Measurements from ENCODE around the gene ME3.
"Not testable (repeated sequence)": the region's sequence is repeated elsewhere in the genome, so short reads cannot be mapped to it uniquely, and the experiment has no call there.

ME3 gene

DNA sequence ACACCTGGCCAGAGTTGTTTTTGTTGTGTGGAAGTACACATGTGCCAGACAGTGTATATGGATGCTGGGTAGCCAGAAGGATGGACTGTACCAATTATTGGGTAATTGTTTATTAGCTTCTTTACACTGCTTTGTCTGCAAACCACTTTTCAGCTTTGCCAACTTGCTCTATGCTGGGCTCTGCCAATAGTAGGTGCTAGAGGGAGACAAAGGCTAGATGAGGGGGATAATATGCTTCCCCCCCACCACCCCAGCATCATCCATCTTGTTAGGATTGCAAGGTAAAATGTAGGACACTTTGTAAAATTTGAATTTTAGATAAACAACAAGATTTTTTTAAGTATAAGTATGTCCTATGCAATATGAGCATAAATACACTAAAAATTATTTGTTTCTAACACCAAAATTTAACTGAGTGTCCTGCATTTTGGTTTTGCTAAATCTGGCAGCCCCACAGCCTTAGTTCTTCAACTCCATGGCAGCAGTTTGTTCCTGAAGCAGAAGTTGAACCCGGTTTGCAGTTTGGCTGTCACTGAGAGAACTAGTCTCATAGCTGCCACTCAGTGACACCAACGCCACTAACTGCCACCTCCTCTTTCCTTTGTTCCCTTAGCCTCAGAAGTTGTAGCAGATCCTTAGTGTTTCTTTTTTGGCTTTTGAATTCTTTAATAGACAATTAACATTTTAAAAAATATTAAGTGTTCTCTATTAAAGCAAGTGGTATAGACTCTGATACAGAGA lies 219.0 kb downstream of the ME3 start:
- DNase-seq, result no peak

DNA sequence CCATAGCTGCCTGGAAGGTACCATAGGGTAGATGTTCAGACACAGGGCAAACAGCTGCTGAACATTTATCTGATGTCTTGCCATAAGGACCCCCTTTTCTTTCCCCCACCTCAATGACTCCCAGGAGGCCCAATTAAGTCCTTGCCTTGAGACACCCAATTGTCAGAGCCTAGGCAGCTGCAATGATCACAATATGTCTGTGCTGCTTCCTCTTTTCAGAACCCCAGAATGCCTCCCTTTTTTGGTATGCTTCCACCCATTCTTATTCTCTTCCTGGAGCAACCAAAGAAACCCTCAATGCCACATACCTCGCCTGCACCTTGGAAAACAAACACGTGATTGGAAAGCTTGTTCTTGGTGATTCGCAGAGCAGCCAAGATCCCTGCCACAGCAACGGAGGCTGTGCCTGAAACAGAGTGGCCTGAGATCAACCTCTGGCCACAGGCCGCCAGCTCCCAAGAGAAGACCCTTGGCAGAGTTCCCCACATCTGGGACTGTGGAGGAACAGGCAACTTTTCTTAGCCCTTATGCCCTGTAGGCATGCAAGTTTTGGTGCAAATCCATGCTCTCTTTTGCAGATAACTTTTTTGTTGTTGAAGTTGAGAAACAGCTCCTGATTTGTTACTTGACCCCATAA lies 222.3 kb downstream of the ME3 start:
- no peak for DNase-seq

DNA sequence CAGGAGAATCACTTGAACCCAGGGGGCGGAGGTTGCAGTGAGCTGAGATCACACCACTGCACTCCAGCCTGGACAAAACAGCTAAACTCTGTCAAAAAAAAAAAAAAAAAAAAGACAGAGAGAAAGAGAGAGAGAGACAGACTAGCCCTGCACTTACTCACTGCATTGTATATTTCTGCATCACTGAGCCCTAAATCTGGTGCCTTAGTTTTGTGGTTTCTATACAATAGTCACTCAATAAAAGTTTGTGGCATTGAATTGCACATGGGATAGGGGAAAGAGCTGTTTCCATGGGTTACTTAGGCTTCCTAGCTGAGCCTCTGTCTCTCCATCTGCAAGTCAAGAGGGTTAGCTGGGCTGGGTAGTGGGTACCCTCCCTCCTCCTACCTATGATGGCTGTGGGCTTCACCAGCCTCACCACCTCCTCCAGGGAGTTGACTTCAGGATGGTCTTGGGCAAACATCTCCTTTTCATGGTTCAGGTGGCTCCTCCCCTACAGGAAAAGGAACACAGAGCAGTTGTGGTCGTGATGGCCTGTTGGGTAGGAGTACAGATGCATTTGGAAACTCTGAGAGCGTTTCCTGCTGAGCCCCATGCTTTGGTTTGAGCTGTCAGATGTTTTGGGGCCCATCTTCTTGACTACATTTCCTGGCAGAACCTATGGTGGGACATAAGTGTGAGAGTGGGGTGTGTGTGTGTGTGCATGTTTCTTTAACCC lies 224.5 kb downstream of the ME3 start:
- DNase-seq, result no peak

DNA sequence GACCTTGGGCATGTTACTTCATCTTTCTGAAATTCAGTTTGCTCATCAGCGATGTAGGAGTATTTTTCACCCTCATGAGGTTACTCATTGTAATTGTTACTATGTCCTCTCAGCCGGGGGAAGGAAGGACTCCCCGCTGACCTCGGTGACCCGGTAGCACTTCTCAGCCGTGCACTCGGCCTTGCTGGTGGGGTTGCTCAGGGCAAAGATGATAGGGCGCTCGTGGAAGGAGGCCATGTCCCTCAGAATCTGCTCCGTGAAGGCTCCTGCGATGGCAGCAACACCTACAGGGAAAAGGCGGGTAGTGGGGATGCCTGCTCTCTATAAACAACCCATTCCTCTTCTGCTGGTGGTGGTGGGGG lies 225.5 kb downstream of the ME3 start:
- DNase-seq, result no peak

DNA sequence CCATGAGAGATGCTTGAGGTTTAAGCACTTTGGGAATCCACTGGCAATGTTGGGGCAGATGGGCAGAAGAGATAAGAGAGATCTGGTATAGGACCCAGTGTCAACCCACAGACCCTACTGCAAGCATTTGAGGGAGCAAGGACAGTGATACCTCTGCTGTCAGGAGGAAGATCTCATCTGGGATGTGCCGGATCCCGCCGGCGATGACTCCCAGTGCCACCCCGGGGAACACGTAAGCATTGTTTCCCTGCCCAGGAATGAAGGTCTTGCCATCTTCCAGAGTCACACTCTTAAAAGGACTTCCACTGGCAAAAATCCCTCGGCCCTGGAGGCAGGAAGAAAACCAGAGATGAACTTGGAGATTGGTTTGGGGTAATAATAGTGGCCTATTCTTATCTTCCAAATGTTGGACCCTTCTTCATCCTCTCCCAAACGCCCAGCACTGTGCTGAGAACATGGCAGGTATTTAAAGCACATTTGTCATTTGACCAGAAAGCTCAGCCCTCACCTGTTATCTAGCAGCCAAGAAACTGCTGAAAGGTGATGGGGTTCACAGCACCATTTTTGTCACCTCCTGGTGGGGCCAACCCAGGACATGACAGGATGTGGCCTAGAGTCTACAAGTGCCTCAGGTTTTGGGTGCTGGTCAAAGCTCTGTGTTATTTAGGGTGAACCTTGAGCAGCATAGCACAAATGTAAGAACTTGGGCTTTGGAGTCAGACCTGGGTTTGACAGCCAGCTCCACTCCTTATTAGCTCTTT lies 226.1 kb downstream of the ME3 start:
- DNase-seq, result no peak

DNA sequence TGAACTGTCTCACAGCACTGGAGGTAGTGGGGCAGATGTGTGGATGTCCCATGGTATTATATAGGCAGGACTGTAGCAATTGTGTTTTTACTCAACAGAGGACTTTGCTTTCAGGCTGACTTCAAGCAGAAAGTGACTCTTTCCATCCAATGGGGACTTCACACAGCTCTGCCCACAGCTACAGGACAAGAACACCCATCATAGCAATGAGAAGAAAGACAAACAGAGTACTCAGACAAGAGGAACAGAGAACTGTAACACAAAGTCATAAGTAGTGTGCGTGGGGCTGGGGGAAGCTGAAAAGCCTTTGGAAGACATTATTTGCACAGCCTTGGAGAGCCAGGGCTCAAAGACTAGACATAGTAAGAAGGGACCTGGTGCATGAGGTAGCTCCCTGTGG lies 227.4 kb downstream of the ME3 start:
- DNase-seq, result no peak

DNA sequence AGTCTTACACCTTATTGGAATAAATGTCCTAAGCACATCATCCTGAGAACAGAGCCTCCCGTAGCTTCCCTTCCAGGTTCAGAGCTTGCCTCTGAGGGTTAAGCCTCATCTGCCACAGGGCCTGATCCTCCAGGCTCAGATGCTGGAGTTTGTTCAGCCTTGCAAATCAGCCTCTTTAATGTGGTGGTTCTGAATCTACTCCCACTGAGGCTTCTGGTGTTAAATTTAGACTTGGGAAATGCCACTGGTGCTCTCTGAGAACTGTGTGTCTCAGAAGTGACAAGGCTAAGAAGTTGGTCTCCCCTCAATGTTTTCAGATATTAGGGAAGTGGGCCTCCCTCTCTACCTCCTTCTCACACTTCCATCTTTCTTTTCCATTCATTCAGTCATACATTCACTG lies 229.0 kb downstream of the ME3 start:
- no peak for DNase-seq

DNA sequence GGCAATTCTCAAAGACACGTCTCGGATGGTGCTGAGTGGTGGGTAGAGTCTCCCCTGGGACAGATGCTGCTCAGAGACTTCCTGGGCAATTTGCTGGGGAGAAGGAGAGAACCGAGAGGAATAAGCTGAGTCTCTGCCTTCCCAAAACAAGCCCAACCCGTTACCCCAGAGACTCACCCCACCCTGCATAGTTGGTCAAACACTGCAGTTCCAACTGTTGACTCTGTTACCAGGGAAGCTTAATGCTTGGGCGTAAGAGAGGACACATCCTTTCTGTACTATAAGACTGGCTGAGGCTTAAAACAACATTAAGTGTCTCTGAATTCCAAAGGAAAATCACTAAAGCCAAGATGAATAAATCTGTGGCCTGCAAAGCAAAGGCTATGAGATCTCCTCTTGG lies 229.6 kb downstream of the ME3 start:
- no peak for DNase-seq

DNA sequence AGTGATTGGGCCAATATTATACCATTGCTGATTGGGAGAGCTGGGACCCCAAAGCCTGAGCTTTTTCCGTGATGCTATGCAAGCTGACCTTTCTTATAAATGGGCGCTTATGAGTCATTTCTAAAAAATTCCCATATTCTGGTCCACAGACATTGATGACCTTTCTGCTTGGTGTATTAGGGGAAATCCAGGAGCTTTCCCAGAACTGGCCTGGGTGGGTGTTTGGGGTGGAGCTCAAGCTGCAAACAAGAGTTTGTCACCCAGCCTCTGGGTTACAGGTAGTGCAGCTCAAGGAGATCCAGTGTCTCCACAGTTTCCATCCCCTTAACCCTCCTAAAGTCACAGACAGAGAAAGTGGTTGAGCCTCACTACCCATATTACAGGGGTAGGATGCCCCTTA lies 230.0 kb downstream of the ME3 start:
- DNase-seq, result no peak

DNA sequence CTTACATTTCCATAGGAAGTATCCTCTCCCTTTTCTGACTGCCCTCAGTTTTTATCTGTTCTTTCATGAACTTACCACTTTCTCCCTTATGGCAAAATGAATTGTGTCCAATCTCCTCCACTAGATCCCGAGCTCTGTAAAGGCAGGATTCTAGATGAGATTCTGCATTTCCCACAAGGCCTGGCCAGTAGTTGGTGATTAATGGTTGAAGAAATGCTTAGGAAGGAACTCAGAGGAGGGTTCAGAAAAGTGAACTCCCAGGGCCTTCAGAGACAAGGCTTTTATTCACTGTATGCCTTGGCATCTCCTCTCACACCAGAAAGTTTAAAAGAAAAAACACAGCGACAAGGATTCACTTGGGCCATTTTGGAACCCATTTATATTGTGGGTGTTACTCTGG lies 231.6 kb downstream of the ME3 start:
- DNase-seq, result no peak

DNA sequence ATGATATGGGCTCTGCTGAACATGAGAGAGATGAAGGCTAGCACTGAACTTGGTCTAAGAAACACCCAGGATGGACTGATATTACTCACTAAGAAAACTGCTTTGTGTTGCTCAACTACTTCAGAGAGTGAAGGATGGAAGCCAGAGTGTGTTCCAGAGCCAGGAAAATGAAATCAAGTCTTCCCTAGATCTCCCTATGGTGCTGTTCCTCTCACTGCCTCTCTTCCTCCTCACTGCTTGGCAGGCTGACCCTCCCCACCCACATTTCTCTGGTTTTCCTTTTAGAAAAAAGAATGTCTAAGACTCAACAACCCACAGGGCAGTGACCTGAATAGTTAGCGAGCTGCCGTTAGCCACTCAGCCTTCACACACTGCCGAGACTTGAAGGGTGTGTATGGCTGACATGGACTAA lies 232.1 kb downstream of the ME3 start:
- DNase-seq, result no peak

DNA sequence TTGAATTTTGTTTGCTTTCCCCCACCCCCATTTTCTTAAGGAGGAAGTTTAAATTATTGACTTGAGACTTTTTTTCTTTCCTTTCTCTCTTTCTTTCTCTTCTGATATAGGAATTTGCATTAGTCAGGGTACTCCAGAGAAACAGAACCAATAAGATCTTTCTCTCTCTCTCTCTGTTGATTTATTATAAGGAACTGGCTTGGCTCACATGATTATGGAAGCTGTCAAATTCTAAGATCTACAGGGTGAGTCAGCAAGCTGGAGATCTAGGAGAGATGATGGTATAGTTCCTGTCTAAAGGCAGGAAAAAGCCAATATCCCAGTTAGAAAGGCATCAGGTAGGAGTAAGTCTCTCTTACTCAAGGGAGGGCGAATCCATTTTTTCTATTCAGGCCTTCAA lies 233.7 kb downstream of the ME3 start:
- DNase-seq, result no peak

DNA sequence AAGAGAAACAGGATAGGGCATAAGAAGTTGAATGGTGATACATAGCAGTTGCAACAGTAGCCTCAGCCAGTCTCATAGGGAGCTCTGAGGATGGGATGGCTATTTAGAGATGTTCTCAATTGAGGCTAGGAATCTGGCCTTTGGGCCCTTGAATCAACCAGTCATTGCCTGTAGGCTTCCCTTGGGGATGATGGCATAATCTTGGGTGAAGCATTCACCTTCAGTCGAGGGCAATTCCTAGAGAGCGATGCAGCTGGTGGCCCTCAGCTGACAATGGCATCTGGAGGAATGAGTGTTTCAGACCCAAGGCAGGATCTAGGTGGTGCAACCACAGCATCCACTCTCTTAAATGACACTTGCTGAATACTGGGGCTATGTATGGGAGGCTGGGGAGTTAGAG lies 236.7 kb downstream of the ME3 start:
- DNase-seq, result no peak

DNA sequence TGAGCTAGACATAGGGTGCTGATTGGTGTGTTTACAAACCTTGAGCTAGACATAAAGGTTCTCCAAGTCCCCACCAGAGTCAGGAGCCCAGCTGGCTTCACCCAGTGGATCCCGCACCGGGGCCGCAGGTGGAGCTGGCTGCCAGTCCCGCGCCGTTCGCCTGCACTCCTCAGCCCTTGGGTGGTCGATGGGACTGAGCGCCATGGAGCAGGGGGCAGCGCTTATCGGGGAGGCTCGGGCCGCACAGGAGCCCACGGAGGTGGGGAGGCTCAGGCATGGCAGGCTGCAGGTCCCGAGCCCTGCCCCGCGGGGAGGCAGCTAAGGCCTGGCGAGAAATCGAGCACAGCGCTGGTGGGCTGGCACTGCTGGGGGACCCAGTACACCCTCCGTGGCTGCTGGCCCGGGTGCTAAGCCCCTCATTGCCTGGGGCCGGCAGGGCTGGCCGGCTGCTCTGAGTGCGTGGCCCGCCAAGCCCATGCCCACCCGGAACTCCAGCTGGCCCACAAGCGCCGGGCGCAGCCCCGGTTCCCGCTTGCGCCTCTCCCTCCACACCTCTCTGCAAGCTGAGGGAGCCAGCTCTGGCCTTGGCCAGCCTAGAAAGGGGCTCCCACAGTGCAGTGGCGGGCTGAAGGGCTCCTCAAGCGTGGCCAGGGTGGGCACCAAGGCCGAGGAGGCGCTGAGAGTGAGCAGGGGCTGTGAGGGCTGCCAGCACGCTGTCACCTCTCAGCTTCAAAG lies 238.9 kb downstream of the ME3 start:
- DNase-seq, result not testable (repeated sequence)

DNA sequence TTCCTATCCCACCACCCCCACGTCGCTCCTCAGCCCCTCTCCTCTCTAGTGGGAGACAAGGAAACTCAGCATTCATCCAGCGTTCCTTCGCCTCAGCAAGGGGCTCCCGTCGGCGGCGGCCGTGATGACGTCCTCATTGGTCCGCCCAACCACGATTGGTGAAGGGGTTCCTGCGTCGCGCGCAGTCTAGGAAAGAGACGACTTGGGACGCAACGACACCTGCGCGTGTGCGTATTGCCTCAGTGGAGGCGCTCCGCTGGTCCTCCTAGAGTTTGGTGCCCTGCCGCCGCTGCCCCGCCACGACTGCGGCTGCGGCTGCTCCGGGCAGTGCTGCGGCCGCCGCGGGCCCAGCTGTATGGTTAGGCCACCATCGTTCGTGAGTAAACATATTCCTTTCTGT lies 241.2 kb downstream of the ME3 start:
- no peak for DNase-seq

DNA sequence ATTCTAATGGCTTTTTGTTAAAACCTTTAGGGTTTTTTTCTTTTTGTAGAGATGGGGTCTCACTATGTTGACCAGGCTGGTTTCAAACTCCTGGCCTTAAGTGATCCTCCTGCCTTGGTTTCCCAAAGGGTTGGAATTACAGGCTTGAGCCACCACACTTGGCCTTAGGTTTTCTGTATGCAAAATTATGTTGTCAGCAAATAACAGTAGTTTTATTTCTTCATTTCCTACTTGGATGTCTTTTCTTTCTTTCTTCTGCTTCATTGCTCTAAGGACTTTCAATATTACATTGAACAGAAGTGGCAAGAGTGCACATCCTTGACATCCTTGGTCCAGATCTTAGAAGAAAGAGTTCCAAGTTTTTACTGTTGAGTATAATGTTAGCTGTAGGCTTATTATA lies 245.0 kb downstream of the ME3 start:
- no peak for DNase-seq

DNA sequence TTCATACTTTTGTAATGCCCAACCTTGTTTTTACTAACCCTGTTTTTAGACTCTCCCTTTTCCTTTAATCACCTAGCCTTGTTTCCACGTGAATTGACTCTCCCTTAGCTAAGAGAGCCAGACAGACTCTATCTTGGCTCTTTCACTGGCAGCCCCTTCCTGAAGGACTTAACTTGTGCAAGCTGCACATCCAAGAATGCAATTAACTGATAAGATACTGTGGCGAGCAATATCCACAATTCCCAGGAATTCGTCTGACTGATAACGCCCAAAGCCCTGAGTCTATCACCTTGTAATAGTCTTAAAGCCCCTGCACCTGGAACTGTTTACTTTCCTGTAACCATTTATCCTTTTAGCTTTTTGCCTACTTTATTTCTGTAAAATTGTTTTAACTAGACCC lies 248.9 kb downstream of the ME3 start:
- DNase-seq, result not testable (repeated sequence)

DNA sequence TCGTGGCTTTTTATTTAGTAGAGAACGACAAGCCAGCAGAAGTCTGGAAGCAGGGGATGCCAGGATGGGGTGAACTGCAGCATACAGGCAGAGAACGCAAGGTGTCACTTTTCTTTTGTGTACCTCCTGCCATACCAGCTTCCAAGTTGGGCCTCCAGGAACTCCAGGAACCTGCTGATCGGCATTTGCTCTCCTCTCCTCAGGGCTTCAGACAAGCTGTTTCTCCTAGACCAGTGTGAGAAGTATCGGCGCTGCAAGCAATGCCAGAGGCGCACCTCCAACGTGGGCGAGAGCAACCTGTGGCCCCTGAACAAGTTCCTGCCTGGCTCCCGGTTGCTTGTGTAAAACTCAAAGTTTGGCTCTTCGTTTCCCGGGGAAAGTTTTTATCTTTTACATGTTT lies 250.0 kb downstream of the ME3 start:
- DNase-seq, result no peak

DNA sequence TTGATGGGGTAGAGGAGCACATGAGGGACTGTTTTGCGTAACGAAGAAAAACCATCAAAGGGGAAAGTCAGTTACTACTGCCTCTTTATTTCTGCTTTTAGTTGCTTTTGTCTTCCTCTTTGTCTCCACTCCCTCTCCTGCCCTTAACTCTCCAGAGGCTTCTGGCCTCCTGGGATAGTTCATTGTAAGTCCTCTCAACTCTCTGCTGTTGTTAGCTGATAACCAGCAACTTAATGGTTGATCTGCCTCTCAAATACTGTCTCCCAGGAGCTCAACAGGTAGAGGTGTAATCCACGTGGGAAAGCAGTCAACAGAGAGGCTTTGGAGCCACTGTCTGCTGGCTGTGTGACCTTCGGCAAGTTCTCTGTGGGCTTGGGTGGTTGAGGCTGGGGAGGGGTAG lies 250.5 kb downstream of the ME3 start:
- no peak for DNase-seq

DNA sequence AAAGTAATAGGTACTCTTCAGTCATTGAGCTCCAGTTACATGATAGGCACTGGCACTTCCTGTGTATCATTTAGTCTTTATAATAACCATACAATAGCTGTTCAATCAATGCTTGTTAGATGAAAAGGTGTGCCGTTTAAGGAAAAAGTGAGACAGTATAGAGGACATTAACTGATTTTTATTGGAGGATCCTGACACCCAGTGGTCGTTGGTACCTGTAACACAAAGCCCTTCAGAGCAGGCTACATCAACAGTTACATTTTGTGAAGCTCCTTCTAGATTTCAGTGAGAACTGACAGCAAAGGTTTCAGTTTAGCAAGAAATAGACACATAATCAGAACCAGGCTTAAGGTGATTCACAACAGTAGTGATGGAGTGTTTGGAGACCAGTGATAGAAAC lies 253.5 kb downstream of the ME3 start:
- DNase-seq, result peak; percentile 9

DNA sequence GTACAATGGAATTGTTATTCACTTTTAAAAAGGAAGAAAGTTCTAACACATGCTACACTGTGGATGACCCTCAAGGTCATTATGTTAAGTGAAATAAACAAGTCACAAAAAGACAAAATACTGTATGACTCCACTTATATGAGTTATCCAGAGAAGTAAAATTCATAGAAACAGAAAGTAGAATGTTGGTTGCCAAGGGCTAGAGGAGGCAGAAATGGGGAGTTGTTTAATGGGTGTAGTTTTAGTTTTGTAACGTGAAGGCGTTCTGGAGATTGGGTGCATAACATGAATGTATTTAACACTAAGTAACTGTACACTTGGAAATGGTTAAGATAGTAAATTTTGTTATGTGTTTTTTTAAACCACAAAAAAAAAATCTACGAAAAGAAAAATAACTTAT lies 253.9 kb downstream of the ME3 start:
- DNase-seq, result no peak

DNA sequence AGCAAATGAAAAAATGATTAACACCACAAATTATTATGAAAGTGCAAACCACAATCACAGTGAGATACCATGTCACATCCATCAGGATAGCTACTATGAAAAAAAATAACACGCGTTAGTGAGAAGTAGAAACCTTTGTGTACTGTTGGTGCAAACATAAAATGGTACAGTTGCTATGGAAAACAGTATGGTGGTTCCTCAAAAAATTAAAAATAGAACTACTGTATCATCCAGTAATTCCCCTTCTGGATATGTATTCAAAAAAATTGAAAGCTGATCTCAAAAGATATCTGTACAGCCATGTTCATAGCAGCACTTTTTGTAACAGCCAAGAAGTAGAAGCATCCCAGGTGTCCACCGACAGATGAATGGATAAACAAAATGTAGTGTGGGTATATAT lies 254.3 kb downstream of the ME3 start:
- DNase-seq, result no peak

DNA sequence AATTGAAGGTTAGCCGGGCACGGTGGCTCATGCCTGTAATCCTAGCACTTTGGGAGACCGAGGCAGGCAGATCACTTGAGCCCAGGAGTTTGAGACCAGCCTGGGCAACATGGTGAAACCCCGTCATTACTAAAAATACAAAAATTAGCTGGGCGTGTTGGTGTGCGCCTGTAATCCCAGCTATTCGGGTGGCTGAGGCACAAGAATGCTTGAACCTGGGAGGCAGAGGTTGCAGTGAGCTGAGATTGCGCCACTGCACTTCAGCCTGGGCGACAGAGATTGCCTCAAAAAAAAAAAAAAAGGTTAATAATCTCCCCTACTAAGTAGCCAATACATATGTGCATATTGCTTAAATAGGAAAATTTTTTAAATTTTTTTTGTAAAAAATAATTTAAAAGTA lies 255.5 kb downstream of the ME3 start:
- DNase-seq, result not testable (repeated sequence)

Data from hematopoietic multipotent progenitor cell treated with erythropoietin and hydrocortisone succinate and interleukin-3 and kit ligand, for 8 days (in vitro differentiated cells).